ENCODE data around the gene GPR63.

The GPR63 gene

DNA sequence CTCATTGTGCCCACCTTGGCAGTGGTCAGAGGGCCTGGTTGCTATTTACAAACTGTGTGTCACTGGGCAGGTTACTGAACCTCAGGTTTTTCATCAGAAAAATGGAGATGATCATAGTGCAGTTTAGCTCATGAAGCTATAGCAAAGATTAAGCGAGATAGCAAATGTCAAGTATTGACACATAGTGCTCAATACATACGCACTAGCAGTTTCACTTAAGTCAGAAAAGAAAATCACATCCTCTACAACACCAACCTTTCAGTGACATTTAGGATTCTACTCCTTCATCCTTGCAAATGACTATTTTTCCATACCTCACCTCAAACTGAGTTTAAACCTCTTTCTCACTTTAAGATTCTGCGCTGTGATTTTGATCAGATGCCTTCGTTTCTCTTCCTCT lies 16.2 kb downstream of the GPR63 start:
- no peaks in the 10 kb centered on the region for H3K27me3 ChIP-seq (ENCODE audit: control insufficient read depth in 1 of 2, insufficient read depth in 2 of 2, low read length in 2 of 2)
- peaks cover 3% of the 10 kb centered on the region for H3K4me1 ChIP-seq (ENCODE audit: insufficient read depth, low read length)
- no peak overlapping the region for H3K9ac ChIP-seq (ENCODE audit: low read length)
- H3K36me3 ChIP-seq (ENCODE audit: insufficient read depth, low read length) = no peaks in the 10 kb centered on the region
- H3K27ac ChIP-seq (ENCODE audit: low read depth, low read length) = no peak overlapping the region
- H3K4me3 ChIP-seq (ENCODE audit: low read depth in 1 of 2, low read length in 2 of 2) = no peak overlapping the region
- no peaks in the 10 kb centered on the region for H3K9me3 ChIP-seq (ENCODE audit: low read length)

DNA sequence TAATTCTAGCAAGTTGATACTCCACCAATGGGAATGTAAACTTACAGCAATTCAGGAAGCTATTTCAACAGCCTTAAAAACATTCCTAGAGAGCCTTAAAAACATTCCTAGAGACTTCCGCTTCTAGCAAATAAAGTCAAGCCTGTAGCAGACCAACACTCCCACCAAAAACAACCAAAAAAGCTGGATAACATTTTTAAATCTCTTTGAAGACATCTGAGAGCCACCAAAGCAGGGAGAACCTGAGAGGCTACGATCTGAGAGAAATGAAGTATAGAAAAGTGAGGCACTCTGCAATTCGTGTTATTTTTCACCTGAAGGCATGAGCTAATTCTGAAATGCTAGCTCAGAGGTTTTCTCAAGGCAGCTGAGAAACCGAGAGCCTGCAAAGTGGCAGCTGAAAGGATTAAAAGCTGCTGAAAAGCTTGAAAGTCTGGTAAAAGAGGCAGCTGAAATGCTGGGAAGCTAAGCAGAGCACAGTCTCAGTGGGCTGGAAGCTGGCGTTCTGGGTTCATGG lies 20.9 kb downstream of the GPR63 start:
- H3K4me1 ChIP-seq (ENCODE audit: insufficient read depth, low read length) = peaks cover 4% of the 10 kb centered on the region
- no peaks in the 10 kb centered on the region for H3K27me3 ChIP-seq (ENCODE audit: control insufficient read depth in 1 of 2, insufficient read depth in 2 of 2, low read length in 2 of 2)
- no peaks in the 10 kb centered on the region for H3K9me3 ChIP-seq (ENCODE audit: low read length)
- no peak overlapping the region for H3K4me3 ChIP-seq (ENCODE audit: low read depth in 1 of 2, low read length in 2 of 2)
- H3K36me3 ChIP-seq (ENCODE audit: insufficient read depth, low read length) = no peaks in the 10 kb centered on the region
- no peak overlapping the region for H3K27ac ChIP-seq (ENCODE audit: low read depth, low read length)
- H3K9ac ChIP-seq (ENCODE audit: low read length) = no peak overlapping the region

DNA sequence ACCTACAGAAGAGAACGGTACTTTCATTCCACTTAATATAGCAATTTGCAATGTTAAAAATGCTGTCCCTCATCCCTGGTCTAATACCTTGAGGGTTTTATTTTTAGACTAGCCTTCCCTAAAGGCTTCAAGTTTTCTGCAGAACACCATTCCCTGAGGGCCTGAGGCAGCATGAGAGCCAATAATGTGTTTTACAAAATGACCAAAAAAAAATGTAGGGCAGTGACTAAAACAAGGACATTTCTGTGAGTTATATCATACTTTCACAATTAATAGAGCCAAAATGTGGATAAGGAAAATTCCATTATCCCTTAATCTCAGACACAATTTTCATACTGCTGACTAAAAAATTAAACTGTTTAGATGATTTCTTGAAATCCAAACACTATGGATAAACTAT lies 22.7 kb downstream of the GPR63 start:
- Histone ChIP-seq H3K9ac (ENCODE audit: low read length) (no peak overlapping the region), H3K4me1 (ENCODE audit: insufficient read depth, low read length) (peaks cover 8% of the 10 kb centered on the region), H3K4me3 (ENCODE audit: low read depth in 1 of 2, low read length in 2 of 2) (no peak overlapping the region), H3K36me3 (ENCODE audit: insufficient read depth, low read length) (no peaks in the 10 kb centered on the region), H3K27ac (ENCODE audit: low read depth, low read length) (no peak overlapping the region), H3K27me3 (ENCODE audit: control insufficient read depth in 1 of 2, insufficient read depth in 2 of 2, low read length in 2 of 2) (no peaks in the 10 kb centered on the region), H3K9me3 (ENCODE audit: low read length) (no peaks in the 10 kb centered on the region)

DNA sequence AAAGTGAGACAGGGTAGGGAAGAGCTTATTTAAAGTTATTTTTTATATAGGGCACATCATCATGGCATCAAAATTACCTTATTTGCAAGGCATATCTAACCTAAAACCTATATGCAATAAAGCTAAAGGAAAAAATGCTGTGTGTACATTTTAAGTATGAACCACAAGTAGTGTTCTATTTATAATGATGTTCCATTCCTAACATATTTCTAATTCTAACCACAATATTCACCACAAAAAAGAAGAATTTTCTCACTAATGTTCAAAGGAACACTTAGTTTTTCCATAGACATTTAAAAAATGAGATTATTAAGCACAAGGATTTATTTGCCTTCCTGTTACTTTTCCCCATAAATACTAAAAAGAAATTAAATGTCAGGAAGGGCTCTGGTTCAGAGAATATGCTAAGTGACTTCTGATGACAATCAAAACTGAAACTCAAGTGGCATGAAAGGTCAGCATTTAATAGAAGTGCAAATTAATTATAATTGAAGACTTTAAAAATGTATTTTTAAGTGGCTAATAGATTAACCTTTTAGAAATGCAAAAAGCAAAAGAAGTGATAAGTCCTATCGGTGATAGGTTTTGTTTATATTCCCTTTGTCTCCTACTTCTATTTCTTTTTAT lies 25.1 kb downstream of the GPR63 start:
- no peak overlapping the region for H3K9ac ChIP-seq (ENCODE audit: low read length)
- H3K27ac ChIP-seq (ENCODE audit: low read depth, low read length) = no peak overlapping the region
- H3K9me3 ChIP-seq (ENCODE audit: low read length) = no peaks in the 10 kb centered on the region
- no peaks in the 10 kb centered on the region for H3K36me3 ChIP-seq (ENCODE audit: insufficient read depth, low read length)
- peaks cover 8% of the 10 kb centered on the region for H3K4me1 ChIP-seq (ENCODE audit: insufficient read depth, low read length)
- no peaks in the 10 kb centered on the region for H3K27me3 ChIP-seq (ENCODE audit: control insufficient read depth in 1 of 2, insufficient read depth in 2 of 2, low read length in 2 of 2)
- H3K4me3 ChIP-seq (ENCODE audit: low read depth in 1 of 2, low read length in 2 of 2) = no peak overlapping the region

DNA sequence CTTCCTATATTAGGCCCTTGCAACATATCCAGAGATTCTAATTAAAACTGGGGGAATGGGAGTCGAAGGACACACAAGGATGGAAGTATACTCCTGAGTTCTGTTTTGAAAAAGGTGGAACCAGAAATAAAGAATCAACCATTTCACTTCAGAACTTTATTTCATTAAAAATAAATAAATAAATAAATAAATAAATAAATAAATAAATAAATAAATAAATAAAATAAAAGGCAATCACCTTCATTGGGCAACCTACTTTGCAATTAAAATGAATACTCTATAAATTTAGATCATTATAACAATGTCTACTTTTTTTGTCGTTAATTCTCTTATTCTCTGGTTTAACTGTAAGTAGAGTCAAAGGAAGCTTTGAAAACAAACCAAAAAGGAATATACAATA lies 25.6 kb downstream of the GPR63 start:
- H3K27me3 ChIP-seq (ENCODE audit: control insufficient read depth in 1 of 2, insufficient read depth in 2 of 2, low read length in 2 of 2) = no peaks in the 10 kb centered on the region
- no peak overlapping the region for H3K4me3 ChIP-seq (ENCODE audit: low read depth in 1 of 2, low read length in 2 of 2)
- H3K9ac ChIP-seq (ENCODE audit: low read length) = no peak overlapping the region
- H3K36me3 ChIP-seq (ENCODE audit: insufficient read depth, low read length) = no peaks in the 10 kb centered on the region
- peaks cover 8% of the 10 kb centered on the region for H3K4me1 ChIP-seq (ENCODE audit: insufficient read depth, low read length)
- H3K9me3 ChIP-seq (ENCODE audit: low read length) = no peaks in the 10 kb centered on the region
- no peak overlapping the region for H3K27ac ChIP-seq (ENCODE audit: low read depth, low read length)

DNA sequence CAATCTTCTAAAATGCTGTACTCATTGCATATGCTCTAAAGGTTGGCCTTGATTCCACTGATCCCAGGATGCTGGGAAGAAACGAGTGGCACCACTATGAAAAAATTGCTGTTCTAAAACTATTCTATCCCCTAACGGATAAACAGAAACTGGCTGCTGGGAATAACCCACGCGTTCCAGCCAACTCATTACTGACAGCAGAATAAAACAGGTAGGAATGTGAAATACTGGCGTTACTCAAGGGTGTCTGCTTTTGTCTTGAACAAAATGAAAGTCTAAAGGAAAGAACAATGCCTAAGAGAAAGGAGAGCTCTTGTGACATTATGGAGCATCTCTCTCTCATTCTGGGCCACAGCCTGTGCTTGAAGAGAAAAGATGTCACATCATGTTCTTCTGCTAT lies 26.1 kb downstream of the GPR63 start:
- no peak overlapping the region for H3K4me3 ChIP-seq (ENCODE audit: low read depth in 1 of 2, low read length in 2 of 2)
- H3K27me3 ChIP-seq (ENCODE audit: control insufficient read depth in 1 of 2, insufficient read depth in 2 of 2, low read length in 2 of 2) = no peaks in the 10 kb centered on the region
- H3K9ac ChIP-seq (ENCODE audit: low read length) = no peak overlapping the region
- no peak overlapping the region for H3K27ac ChIP-seq (ENCODE audit: low read depth, low read length)
- no peaks in the 10 kb centered on the region for H3K9me3 ChIP-seq (ENCODE audit: low read length)
- peaks cover 7% of the 10 kb centered on the region for H3K4me1 ChIP-seq (ENCODE audit: insufficient read depth, low read length)
- no peaks in the 10 kb centered on the region for H3K36me3 ChIP-seq (ENCODE audit: insufficient read depth, low read length)

DNA sequence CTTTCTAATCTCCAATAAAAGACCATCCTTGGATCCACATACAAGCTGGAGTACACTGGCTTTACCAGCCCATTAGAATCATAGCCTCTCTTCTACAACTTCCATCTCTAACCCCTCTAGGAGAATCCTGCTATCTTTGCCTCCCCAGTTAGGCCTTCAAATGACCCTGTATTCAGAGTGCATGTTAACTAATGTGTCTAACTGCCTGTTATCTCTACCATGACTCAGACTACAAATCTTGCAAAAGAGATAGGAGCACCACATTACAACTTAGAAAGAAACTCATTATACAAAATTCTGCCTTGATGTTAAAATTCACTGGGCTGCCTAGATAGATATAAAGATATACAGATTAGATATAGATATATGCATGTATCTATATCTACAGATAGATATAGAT lies 28.2 kb downstream of the GPR63 start:
- no peak overlapping the region for H3K9ac ChIP-seq (ENCODE audit: low read length)
- H3K27me3 ChIP-seq (ENCODE audit: control insufficient read depth in 1 of 2, insufficient read depth in 2 of 2, low read length in 2 of 2) = no peaks in the 10 kb centered on the region
- H3K4me3 ChIP-seq (ENCODE audit: low read depth in 1 of 2, low read length in 2 of 2) = no peak overlapping the region
- H3K36me3 ChIP-seq (ENCODE audit: insufficient read depth, low read length) = no peaks in the 10 kb centered on the region
- no peak overlapping the region for H3K27ac ChIP-seq (ENCODE audit: low read depth, low read length)
- H3K4me1 ChIP-seq (ENCODE audit: insufficient read depth, low read length) = peaks cover 5% of the 10 kb centered on the region
- H3K9me3 ChIP-seq (ENCODE audit: low read length) = no peaks in the 10 kb centered on the region

DNA sequence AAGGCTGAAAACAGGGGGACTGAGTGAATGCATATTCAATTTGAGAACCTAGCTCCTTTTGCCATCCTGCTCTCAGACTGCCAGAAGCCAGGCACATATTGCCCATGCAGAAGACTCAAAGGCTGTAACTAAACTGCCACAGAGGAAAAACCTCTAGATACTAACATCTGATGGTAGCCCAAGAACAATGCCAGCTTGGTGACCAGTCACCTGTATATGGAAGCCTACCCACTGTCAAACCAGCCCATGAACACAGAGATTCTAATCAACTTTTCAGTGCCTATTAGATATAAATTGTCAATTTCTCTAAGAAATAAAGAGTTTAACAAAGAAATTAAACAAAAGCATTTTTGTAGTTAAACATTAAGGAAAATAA lies 34.2 kb downstream of the GPR63 start:
- Histone ChIP-seq H3K9ac (ENCODE audit: low read length) (no peak overlapping the region), H3K36me3 (ENCODE audit: insufficient read depth, low read length) (no peaks in the 10 kb centered on the region), H3K4me1 (ENCODE audit: insufficient read depth, low read length) (no peaks in the 10 kb centered on the region), H3K4me3 (ENCODE audit: low read depth in 1 of 2, low read length in 2 of 2) (no peak overlapping the region), H3K9me3 (ENCODE audit: low read length) (no peaks in the 10 kb centered on the region), H3K27me3 (ENCODE audit: control insufficient read depth in 1 of 2, insufficient read depth in 2 of 2, low read length in 2 of 2) (no peaks in the 10 kb centered on the region), H3K27ac (ENCODE audit: low read depth, low read length) (no peak overlapping the region)

DNA sequence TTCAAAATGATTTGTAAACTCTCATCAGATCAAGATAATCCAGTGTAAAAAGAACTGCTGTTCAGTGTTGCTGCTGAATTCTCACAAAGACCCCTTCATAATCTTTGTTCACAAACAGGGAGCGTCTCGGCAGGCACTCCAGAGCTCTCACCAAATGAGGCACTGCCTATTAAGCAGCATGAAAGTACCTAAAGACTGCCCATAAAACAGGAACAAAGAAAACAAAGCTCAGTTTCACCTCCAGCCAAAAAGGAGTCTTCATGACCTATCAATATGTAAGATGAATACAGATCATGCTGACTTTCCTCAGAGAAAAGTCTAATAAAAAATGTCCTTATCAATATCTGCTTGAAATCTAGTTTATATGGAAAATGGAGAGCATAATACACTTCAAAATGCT lies 41.8 kb downstream of the GPR63 start:
- no peaks in the 10 kb centered on the region for H3K27me3 ChIP-seq (ENCODE audit: control insufficient read depth in 1 of 2, insufficient read depth in 2 of 2, low read length in 2 of 2)
- H3K27ac ChIP-seq (ENCODE audit: low read depth, low read length) = no peak overlapping the region
- H3K4me3 ChIP-seq (ENCODE audit: low read depth in 1 of 2, low read length in 2 of 2) = no peak overlapping the region
- no peaks in the 10 kb centered on the region for H3K9me3 ChIP-seq (ENCODE audit: low read length)
- no peaks in the 10 kb centered on the region for H3K4me1 ChIP-seq (ENCODE audit: insufficient read depth, low read length)
- H3K36me3 ChIP-seq (ENCODE audit: insufficient read depth, low read length) = no peaks in the 10 kb centered on the region
- no peak overlapping the region for H3K9ac ChIP-seq (ENCODE audit: low read length)

DNA sequence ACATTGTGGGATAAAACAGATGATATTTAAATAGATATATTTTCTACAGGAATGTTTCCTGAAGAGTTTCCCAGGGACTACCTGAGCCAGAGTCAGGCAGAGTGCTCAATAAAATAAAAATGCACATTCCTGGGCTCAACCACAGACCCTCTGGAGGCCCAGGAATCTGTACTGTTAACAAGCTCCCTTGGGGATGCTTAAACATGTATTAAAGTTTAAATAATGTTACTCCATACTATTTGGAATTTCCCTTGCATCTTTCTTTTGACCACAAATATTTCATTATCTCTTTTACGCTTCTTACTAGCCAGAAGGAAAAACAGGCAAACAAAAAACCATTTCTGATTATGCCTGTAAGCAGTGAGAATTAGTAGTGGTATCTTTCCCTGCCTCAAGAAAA lies 42.3 kb downstream of the GPR63 start:
- no peak overlapping the region for H3K27ac ChIP-seq (ENCODE audit: low read depth, low read length)
- H3K4me1 ChIP-seq (ENCODE audit: insufficient read depth, low read length) = no peaks in the 10 kb centered on the region
- no peaks in the 10 kb centered on the region for H3K9me3 ChIP-seq (ENCODE audit: low read length)
- H3K27me3 ChIP-seq (ENCODE audit: control insufficient read depth in 1 of 2, insufficient read depth in 2 of 2, low read length in 2 of 2) = no peaks in the 10 kb centered on the region
- H3K9ac ChIP-seq (ENCODE audit: low read length) = no peak overlapping the region
- no peak overlapping the region for H3K4me3 ChIP-seq (ENCODE audit: low read depth in 1 of 2, low read length in 2 of 2)
- H3K36me3 ChIP-seq (ENCODE audit: insufficient read depth, low read length) = no peaks in the 10 kb centered on the region

DNA sequence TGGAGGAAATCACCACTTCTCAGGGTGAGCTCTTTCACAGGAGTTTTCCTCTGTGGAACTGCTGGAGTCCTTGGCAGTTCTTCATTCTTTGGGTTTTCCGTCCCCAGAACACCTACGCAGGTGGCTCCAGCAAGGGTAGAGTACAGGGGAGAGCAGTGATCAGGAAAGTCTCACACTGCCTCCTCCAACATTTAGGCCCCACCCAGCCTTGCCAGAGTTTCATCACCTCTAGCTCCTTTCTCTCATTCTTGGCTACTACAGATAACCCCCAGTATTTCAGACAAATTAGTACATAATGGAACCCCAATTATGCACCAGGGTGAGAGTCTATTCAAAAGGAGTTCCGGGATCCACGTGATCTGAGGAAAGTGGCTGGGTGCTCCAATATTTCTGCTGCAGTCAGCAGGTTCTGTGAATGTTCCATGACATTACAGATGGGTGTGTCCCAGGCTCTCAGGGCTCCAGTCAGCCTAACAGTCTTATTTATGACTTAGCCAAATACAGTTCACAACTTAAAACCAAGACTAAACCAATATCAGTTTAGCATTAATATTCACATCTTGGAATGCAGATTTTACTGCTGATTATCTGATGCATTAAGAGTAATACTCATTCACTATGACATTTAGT lies 44.6 kb downstream of the GPR63 start:
- Histone ChIP-seq H3K9ac (ENCODE audit: low read length) (no peak overlapping the region), H3K4me3 (ENCODE audit: low read depth in 1 of 2, low read length in 2 of 2) (no peak overlapping the region), H3K4me1 (ENCODE audit: insufficient read depth, low read length) (no peaks in the 10 kb centered on the region), H3K27ac (ENCODE audit: low read depth, low read length) (no peak overlapping the region), H3K9me3 (ENCODE audit: low read length) (no peaks in the 10 kb centered on the region), H3K27me3 (ENCODE audit: control insufficient read depth in 1 of 2, insufficient read depth in 2 of 2, low read length in 2 of 2) (no peaks in the 10 kb centered on the region), H3K36me3 (ENCODE audit: insufficient read depth, low read length) (no peaks in the 10 kb centered on the region)

DNA sequence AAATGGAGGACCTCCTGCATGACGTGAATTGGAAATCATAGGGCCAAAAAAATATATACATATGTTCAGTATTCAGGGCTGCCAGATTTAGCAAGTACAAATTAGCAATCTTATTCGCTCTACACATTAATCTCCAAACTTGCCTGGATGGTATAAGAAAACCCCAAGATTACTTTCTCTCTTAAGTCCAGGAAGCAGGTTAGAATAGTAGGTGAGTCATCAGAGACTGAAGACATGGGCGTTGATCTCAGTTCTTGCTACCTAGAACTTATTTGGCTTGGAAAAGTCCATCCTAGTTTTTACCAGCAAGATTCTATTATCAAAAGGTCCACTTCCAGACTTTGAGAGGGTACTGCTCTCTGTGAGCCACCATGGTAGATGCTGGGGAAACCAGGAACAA lies 47.4 kb downstream of the GPR63 start:
- H3K9ac ChIP-seq (ENCODE audit: low read length) = no peak overlapping the region
- H3K4me1 ChIP-seq (ENCODE audit: insufficient read depth, low read length) = no peaks in the 10 kb centered on the region
- H3K9me3 ChIP-seq (ENCODE audit: low read length) = no peaks in the 10 kb centered on the region
- no peaks in the 10 kb centered on the region for H3K27me3 ChIP-seq (ENCODE audit: control insufficient read depth in 1 of 2, insufficient read depth in 2 of 2, low read length in 2 of 2)
- H3K27ac ChIP-seq (ENCODE audit: low read depth, low read length) = no peak overlapping the region
- H3K36me3 ChIP-seq (ENCODE audit: insufficient read depth, low read length) = no peaks in the 10 kb centered on the region
- no peak overlapping the region for H3K4me3 ChIP-seq (ENCODE audit: low read depth in 1 of 2, low read length in 2 of 2)
